CD4-positive, alpha-beta T cell treated with Interleukin-15 for 4 hours (primary cell): ENCODE data around the gene AKT2.
A peak's percentile ranks its signal among the peaks of the same experiment; 100 is the strongest.

ENCODE experiments used
- DNase-seq: peaks from one replicate; pipeline ENCODE4 v3.0.0-alpha.2; 2020; ENCODE audit warnings: low spot score

Gene AKT2

DNA sequence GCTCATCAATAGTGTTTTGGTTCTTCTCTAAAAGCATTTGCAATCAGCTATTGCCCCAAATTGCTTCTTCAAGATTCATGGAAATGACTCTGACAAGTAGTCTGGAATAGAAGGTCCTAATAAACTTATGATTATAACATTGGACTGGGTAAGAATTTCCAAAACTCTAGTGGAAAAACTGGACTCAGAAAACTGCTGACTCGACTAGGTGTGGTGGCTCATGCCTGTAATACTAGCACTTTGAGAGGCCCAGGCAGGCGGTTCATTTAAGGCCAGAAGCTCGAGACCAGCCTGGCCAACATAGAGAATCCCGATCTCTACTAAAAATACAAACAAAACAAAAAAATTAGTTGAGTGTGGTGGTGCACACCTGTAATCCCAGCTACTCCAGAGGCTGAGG lies 15.5 kb upstream of the AKT2 start:
- no peak for DNase-seq

DNA sequence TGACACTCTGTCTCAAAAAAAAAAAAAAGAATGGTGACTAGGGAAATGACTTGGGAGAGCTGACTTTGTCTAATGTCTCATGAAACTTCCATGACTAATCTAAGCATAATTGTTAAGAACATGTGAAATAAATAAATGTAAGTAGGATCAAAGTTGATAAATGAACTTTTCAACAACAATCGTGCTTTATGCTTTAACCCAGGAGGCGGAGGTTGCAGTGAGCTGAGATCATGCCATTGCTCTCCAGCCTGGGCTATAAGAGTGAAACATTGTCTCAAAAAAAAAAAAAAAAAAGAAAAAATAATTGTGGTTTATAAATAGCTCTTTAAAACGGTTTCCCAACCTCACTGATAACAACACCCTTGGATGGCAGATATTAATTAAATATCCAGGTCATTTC lies 12.9 kb upstream of the AKT2 start:
- no peak for DNase-seq

DNA sequence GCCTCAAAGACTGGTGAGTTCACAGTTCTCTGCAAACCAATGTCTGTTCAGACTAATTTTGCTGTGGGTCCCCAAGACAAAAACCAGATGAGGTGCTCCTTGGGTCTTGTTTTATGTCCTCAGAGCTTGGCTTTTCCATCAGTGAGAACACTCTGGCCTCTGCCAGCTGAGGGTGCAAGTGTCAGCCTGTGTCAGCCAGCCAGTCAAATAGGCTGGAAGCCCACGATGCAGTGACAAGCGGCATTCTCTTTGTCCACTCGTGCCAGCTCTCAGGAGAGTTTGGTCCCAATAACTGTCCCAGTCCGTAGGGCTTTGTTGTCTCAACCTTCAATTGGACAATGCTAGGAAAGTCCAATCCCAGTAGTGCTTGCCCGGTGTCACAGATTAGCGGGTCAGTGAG lies 9.4 kb upstream of the AKT2 start:
- no peak for DNase-seq

DNA sequence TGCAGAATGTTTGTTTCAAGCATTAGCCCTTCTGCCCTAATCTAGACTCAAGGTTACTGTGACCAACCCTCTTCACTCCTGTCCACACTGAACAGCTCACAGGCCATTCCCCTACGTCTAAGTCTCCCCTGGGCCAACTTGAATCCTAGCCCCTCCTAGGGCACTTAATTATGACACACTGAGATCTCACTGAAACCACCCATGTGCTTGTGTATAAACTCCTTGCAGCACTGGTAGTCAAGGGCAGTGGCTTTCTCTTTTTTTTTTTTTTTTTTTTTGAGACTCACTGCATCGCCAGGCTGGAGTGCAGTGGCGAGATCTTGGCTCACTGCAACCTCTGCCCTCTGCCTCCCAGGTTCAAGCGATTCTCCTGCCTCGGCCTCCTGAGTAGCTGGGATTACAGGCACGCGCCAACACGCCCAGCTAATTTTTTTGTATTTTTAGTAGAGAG lies 1.9 kb upstream of the AKT2 start:
- no peak for DNase-seq

DNA sequence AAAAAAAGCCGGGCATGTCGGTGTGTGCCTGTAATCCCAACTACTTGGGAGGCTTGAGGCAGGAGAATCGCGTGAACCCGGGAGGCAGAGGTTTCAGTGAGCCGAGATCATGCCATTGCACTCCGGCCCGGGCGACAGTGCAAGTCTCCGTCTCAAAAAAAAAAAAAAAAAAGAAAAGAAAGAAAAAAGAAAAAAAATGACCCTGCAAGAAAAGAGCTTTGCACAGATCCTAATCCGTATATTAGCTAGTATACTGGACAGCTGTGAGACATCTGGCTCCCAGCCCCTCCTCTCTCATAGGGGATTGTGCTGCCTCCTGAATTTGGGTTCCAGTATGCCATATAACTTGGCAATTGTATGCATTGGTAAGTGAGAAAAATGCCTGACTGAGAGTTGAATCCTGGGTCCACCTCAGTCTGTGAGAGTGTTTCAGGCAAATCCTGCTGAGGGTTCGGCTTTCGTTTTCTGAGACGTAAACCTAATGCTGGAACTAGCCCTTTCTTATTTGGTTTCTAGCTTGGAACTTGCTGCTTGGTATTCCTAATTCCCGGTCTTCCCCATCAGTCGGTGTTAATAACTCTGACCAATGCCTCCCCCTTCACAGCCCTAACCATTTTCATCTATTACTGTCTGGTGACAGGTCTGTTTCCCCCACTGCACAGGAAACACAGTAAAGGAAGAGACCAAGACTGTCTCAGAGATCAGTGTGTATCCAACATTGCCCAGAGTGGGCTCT lies 1.3 kb upstream of the AKT2 start:
- no peak for DNase-seq

DNA sequence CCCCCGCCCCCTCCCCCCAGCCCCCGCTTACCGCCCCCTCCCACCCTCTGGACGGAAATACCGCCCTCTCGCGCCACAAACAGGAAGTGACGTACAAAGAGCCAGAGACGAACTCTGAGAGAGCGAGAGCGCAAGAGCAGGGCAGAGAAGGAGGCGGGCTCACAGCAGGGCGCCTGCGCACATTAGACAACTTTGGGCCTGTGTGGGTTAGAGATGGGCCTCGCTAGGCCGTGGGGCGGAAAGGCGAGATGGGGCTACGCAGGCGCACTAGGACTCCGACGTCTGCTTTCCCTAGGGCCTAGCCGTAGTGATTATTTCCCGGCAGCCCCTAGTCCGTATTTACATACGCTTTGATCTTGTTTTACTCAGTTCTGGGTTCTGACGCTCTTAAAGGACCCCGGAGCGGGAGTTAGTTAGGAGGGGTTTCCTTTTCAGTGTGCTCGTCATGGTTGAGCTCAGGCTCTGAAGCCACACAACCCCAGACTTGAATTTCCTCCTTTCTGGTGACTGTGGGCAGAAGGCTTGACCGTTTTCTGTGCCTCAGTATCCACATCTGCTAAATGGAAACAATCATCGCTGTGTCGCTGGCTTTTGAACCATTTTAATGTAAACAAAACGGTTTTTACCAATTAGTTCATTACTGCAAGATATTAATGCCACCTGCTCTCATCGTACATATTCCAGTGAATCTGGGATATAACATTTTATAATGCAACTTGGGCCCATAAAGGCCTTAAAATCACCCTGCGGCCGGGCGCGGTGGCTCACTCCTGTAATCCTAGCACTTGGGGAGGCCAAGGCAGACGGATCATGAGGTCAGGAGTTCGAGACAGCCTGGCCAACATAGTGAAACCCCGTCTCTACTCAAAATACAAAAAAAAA lies 449 bp upstream of the AKT2 start:
- DNase-seq, result peak; percentile 99

DNA sequence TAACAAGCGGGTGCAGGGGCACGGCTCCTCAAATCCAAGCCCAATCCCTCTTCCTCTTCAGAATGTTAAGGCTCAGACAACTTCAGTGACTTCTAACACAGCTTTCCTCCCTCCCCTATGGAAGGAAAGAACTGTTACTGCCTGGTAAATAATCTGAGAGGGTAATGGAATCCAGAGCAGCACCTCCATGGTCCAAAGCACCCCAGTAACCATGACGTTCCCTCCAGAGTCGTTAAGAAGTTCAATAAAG lies 969 bp downstream of the AKT2 start:
- no peak for DNase-seq

DNA sequence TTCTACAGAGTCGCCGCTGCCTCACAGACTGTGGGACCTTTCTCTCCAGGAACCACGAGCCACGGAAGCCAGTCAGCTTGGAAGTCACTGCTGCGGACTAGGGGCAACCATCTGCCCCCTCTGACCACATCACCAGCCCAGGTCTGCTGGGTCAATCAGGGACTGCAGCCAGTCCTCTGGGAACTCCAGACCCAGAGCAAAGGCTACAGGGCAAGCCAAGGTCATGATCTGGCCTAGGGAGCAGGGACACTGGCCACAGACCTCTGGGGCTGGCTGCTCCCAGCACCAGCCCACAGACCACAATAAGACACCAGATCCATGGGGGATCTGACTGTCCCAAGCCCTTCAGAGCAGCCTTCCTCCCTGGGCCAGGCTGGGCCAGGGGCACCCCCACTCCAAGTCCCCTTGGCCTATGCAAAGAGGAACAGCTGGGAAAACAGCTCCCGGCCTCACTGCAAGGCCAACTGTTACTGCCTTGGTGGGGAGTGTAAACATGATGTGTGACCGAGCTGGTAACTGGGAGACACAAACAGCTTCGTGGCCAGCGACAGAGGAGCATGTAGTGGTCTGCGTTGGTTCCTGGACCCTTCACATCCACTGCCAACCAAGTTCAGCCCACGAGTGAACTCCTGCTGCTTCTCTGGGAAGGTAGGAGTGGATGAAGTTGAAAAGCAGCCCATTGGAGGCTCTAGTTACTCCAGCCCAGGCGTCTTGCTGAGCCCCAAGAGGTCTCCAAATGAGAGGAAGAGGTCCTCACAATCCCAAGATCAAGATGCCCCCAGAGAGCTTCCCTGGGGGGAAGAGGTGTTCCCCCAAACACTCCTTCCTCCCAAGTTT lies 1.5 kb downstream of the AKT2 start:
- DNase-seq, result no peak

DNA sequence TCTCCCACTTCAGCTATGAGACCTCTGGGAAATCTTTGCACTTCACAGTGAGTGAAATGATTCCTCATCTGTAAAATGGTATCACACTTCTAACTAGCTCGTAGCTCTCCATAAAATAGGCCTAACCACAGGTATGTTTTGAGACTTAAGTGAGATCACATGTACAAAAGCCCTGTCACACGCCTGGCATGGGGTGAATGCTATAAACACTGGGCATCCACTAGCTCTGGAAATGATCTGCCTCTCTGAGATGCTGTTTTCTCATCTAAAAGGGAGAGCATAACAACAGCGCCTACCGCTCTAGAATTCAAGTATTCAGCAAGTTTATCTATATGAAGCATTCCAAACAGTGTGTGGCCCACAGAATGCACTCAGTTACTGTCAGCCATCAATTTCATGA lies 2.2 kb downstream of the AKT2 start:
- DNase-seq, result no peak

DNA sequence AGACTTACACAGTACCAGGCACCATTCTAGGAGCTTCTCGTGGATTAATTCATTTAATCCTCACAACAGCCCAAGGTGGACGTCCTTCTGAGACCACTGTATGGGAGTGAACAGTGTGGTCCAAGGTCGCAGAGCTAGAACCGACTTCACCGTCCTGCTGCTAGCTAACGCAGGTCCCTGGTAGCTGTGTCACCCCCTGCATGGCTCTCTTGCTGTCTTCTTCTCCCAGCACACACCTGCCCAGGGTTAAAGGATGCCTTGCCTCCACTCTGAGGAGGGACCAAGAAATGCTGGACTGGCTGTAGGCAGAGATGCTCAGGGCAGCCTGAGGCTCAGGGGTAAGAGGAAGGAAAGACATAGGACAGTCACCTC lies 3.0 kb downstream of the AKT2 start:
- no peak for DNase-seq

DNA sequence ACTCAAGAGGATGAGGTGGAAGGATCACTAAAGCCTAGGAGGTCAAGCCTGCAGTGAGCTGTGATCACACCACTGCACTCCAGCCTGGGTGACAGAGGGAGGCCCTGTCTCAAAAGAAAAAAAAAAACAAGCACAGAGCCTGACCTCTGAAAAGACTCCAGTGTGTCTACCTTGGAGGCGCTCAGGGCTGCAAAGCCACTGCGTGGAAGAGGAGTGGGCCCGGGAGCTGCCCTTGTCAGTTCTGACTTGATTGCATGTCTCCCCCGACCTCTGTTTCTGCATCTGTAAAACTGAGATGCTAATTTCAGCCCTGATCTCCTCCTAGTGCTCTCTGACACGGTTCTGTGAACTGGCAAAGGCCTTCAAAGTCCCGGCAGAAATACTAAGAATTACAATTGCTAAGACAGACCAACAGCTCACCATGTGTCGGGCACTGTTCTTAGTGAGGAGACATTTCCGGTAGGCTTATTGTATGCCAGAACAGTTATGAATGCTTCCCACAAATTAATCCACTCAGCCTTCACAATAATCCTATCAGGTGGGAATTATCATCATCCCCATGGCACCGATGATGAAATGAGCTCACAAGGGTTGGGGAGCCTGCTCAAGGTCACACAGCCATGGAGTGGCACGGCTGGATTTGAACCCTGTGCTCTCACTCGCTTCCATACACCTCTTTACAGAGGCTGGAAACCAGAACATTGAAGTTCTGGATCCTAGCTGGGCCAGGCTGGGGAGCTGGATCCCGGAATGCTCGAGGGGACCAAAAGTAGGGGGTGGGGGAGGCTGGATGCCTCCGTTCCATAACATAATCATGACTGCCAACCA lies 3.5 kb downstream of the AKT2 start:
- no peak for DNase-seq

DNA sequence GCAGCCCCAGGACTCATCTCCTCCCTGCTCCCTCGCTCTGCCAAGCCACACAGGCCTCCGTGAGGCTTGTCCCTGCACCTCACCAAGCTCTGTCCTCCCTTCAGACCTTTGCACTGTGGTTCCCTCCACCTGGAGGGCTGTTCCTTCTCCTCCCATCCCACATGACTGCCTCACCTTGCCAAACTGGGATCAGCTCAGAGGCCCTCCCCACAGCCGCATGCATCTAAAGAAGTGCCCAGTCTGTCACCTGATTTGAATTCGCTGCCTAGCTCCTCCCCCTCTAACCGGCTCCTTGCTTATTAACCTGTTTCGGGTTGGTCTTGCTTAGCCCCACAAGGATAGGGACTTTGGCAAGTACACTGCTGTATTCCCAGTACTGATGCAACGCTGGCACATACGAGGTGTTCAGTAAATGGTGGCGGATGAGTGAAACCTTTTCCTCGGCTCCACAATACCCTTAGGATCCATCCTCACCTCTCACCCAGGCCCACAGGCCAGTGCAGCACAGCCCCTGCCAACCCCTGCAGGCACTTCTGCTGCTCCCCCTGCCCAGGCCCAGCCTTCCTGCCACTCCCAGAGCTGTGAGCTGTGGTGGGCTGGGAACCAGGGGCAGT lies 4.4 kb downstream of the AKT2 start:
- DNase-seq, result no peak

DNA sequence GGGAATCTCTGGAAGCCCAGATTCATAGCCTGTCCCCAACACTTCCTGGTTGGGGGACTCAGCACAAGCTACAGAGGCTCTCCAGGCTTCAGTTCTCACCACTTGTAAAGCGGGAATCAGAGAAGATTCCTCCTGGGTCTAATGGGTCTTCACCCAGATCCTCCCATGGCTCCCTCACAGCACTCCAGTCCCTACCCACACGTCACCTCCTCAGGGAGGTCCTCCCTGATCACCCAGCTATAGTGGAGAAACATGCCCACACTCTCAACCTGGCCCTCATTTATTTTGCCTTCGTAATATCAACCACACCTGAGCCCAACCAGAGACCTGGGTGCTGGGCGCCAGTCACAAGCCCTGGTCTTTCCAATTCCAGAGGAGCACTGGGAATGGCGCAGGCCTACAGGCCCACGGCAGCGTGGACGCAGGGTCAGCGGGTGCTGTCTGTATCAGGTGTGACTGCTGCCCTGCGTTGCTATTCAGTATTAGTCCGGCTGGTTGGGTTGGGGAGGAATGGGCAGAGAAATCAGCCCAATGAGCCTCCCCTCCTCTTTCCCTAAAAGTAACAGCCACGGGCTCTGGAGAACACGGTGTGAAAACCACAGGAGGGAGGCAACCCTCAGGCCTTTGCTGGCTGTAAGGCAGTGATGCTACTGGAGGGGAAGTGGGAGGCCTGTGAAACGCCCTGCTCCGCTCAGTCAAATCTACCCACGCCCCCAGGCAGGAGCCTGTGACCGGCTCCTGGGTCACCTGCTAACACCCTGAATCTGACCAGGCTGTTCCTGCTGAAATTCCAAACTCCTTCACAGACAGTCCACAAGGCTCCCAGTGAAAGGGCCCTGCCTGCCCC lies 5.2 kb downstream of the AKT2 start:
- DNase-seq, result no peak

DNA sequence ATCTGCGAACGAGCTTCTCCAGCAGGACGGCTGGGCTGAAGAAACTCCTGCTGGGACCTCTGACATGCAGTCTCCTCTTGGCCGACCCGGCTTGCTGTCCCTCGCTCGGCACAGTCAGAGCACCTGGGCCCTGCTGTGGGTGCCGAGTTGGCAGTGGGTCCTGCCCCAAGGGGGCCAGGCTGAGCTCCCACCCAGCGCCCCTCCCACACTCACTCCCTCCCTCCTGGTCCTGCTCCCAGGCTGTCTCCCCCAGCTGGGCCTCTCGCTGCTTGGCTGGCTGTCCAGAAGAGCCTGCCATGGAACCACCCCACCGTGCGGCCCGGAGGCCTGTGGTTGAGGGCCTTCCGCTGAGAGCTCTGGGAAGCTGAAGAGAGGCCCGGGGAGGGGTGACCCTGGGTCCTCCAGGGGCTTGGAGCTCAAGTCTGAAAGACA lies 6.0 kb downstream of the AKT2 start:
- DNase-seq, result no peak

DNA sequence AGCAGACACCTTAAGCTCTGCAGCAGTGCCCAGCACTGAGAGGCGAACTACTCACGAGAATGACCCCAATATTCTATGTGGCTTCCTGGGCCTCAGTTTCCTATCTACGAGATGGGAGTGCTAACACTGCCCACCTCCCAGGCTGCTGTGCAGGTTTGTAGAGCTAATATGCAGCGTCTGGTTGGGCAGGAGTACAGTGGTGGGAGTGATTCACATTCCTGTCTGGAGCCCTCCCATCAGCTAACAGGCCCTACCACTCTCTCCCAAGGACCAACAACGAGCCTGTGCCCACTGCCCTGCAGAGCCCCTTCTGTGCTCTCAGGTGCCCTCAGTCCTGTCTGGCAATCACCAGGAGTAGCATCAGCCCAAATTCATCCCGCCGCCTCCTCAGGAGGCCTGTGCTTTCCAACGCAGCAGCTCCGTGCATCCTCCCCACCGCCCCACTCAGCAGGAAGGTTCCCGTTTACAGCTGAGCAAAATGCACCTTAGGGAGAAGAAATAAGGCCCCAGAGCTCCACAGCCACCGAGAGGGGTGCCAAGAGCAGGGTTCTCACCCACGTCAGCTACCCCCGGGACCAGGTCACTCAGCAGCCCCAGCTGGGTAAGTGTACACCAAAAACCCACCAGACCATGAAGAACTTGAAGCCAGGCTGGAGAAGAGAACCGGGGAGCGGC lies 6.6 kb downstream of the AKT2 start:
- no peak for DNase-seq

DNA sequence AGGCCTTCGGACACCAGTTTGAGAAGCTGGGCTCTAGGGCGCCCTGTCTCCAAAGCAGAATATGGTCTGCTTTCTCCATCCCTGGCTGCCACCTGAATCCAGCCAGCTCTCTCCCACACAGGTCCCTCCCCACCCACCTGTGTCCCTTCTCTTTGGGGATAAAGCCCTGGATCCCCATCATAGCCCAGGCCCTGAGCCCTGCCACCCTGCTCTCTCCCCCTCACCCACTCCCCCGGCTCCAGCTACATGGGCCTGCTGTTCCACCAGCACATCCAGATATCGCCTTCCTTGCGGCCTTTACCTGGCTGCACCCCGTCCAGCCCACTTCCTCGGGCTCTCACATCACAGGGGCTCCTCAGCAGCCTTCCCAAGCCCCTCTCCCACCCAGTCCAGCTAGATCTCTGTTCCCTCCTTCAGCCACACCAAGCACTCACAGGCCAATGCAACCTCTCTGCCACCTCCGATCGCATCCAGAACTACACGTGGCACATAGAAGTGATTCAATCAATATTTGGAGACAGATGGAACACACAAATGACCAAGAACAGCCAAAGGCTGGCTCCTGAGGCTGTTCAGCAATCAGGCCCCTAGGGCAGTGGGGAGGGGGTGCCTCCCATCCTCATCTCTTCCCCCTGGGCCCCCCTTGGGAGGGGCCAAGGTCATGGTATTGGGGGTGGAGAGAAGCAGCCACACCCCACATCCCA lies 7.6 kb downstream of the AKT2 start:
- no peak for DNase-seq

DNA sequence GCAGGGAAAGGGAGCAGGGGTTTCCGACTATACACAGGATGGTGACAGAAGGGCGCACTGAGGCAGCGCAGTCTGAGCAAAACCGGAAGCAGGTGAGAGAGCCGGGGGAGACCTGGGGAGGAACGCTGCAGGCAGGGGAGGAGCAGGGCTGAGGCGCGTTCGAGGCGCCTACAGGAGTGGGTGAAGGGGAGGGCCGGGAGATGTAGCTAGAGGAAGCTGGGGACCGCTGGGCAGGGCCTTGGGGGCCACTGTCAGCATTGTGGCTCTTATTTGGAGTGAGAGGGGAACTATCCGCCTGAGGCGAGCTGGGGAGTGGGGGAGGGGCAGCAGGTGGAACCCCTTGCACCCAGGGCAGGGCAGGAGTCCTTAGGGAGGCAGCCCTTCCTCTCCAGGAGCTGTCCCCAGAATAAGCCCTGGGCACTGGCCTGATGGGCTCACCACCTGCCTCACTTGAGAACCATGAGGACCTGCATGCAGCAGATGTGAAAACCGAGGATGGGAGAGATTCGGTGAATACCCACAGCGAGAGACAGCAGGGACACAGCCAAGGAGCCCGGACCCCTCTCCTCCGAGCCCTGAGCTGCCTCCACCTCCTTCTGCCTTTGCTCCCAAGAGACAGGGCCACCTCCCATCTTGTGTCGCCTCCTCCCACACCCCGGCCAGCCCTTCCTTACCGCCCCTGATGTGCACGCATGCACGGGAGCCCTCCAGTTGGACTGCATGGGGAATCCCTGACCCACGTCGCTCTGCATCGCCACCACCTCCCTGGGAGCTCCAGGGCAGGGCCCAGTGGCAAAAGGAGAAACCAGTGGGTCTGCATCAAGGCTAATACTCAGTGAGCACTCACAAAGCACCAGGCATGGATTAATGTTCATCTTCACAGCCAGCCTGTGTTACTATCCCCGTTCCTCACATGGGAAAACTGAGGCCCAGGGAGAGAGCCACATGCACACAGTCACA lies 10.3 kb downstream of the AKT2 start:
- DNase-seq, result no peak
